ENCODE data around the gene OMA1. TPM values are rescaled to one million over a fixed set of nuclear protein-coding genes. Genes with fewer than 3 reads are reported as not detected.

OMA1 gene
- total and polyA plus RNA-seq, 2 experiments from 2014 or later = 11.7 to 13.2 TPM

DNA sequence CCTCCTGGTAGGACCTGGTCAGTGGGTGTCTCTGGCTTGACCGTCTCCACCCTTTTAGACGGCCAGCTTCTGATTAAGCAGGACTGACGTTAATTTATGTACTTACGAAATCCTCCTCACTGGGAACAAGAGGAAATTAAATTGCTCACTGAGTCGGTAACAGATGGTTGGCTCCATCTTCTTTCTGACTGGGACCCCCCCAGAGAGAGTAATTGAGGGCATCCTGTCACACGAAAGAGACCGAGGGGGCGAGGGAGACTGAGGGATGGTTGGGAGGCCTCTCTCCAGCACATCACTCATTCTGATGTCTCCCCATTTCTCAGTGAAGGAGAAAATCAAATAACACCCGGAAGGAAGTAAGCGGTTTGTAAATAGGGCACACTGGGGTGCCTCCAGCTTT lies 104.8 kb downstream of the OMA1 start:
- Histone ChIP-seq H3K4me1 (ENCODE audit: low read depth) (peaks cover 3% of the 10 kb centered on the region), H3K4me3 (no peak overlapping the region), H3K36me3 (no peaks in the 10 kb centered on the region), H3K27me3 (no peaks in the 10 kb centered on the region), H3K27ac (no peak overlapping the region), H3K9me3 (ENCODE audit: low read depth) (no peaks in the 10 kb centered on the region)
- TF ChIP-seq, protein P1, sequence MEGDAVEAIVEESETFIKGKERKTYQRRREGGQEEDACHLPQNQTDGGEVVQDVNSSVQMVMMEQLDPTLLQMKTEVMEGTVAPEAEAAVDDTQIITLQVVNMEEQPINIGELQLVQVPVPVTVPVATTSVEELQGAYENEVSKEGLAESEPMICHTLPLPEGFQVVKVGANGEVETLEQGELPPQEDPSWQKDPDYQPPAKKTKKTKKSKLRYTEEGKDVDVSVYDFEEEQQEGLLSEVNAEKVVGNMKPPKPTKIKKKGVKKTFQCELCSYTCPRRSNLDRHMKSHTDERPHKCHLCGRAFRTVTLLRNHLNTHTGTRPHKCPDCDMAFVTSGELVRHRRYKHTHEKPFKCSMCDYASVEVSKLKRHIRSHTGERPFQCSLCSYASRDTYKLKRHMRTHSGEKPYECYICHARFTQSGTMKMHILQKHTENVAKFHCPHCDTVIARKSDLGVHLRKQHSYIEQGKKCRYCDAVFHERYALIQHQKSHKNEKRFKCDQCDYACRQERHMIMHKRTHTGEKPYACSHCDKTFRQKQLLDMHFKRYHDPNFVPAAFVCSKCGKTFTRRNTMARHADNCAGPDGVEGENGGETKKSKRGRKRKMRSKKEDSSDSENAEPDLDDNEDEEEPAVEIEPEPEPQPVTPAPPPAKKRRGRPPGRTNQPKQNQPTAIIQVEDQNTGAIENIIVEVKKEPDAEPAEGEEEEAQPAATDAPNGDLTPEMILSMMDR (IDR thresholded peaks at IDR 0.05; ENCODE audit: low read depth, low read length) = no peak
- DNase-seq (ENCODE audit: low read depth in 1 of 2, low spot score in 1 of 2) = no peak

DNA sequence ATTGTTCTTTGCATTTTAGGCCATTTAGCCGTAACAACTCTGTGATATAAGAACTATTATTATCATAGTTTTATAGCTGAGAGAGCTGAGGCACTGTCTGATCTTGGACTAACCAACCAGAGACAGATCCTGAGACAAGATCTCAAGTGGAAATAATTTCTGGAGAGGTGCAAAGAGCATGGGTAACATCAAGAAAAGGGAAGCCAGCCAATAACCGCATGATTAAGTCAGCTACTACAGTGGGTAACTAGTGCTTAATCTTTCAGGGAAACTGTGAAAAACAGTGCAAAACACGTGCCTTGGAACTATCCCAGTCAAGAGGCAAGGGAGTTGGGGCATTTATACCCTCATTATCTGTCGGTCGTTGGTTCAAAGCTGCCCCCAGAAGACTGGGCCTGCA lies 105.8 kb downstream of the OMA1 start:
- Histone ChIP-seq H3K27ac (no peak overlapping the region), H3K4me3 (no peak overlapping the region), H3K4me1 (ENCODE audit: low read depth) (peaks cover 3% of the 10 kb centered on the region), H3K27me3 (no peaks in the 10 kb centered on the region), H3K9me3 (ENCODE audit: low read depth) (no peaks in the 10 kb centered on the region), H3K36me3 (no peaks in the 10 kb centered on the region)
- DNase-seq (ENCODE audit: low read depth in 1 of 2, low spot score in 1 of 2) = no peak
- TF ChIP-seq, protein P1 (IDR thresholded peaks at IDR 0.05; ENCODE audit: low read depth, low read length) = no peak

DNA sequence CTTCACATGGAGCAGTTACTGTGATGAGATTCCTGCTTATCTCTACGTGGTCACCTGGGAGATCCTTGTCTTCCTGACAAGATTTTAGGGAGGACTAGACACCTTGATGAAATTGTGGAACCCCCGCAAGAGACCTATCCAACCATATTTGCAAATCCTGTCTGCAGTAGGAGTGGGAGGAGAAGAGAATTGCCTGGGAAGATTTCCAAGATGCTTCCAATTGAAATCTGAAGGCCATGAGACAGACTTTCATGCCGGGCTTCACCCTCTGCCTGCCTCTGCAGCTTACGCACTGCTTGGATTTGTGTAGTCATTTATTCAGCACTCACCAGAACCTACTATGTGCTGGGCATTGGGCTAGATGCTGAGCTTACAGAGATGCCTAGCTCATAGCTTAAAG lies 106.6 kb downstream of the OMA1 start:
- H3K27me3 ChIP-seq = no peaks in the 10 kb centered on the region
- H3K9me3 ChIP-seq (ENCODE audit: low read depth) = no peaks in the 10 kb centered on the region
- no peak overlapping the region for H3K4me3 ChIP-seq
- peak in 1 of 2 donors; percentile 18 for DNase-seq (ENCODE audit: low read depth in 1 of 2, low spot score in 1 of 2)
- peaks cover 3% of the 10 kb centered on the region for H3K4me1 ChIP-seq (ENCODE audit: low read depth)
- TF ChIP-seq, protein P1 (IDR thresholded peaks at IDR 0.05; ENCODE audit: low read depth, low read length) = no peak
- no peaks in the 10 kb centered on the region for H3K36me3 ChIP-seq
- no peak overlapping the region for H3K27ac ChIP-seq

DNA sequence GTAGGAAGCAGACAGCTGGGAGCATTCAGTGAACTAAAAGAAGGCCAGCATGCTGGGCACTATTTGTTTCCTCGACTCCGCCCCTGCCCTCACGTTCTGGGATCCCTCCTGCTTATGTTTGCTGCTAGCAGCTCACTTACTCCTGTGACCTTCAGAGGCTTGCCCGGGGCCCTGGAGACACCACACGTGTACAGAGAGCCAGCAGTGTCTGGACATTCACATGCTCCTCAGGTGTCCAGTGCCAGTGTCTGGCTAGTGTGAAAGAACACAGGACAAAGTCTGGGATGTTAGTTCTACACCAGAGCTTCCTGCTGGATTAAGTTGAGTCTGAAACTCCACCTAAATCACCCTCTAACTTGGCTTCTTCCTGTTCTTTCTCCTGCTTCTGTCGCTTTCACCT lies 108.1 kb downstream of the OMA1 start:
- no peaks in the 10 kb centered on the region for H3K9me3 ChIP-seq (ENCODE audit: low read depth)
- TF ChIP-seq, protein P1 (IDR thresholded peaks at IDR 0.05; ENCODE audit: low read depth, low read length) = no peak
- peaks cover 3% of the 10 kb centered on the region for H3K4me1 ChIP-seq (ENCODE audit: low read depth)
- H3K36me3 ChIP-seq = no peaks in the 10 kb centered on the region
- no peak for DNase-seq (ENCODE audit: low read depth in 1 of 2, low spot score in 1 of 2)
- H3K4me3 ChIP-seq = no peak overlapping the region
- no peaks in the 10 kb centered on the region for H3K27me3 ChIP-seq
- H3K27ac ChIP-seq = no peak overlapping the region

DNA sequence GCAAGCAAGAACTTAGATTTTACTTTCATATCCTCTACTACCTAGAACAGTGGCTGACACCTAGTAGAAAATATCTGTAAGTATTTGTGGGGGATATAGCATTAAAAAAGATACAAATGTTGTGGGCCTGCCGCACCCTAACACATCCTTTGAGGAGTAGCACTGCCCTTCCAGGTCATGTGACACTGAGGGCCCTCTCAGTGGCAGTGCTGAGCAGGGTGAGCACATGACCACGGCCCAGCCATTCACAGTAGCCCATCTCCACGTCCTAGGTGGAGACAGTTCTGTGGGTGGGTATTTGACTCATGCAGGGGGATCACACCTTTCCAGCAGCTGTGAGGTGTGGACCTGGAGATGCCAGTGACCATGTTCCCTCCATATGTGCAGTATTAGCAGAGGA lies 108.9 kb downstream of the OMA1 start:
- H3K27ac ChIP-seq = no peak overlapping the region
- no peak for DNase-seq (ENCODE audit: low read depth in 1 of 2, low spot score in 1 of 2)
- TF ChIP-seq, protein P1 (IDR thresholded peaks at IDR 0.05; ENCODE audit: low read depth, low read length) = no peak
- H3K9me3 ChIP-seq (ENCODE audit: low read depth) = no peaks in the 10 kb centered on the region
- H3K4me1 ChIP-seq (ENCODE audit: low read depth) = peaks cover 3% of the 10 kb centered on the region
- no peaks in the 10 kb centered on the region for H3K27me3 ChIP-seq
- H3K36me3 ChIP-seq = no peaks in the 10 kb centered on the region
- no peak overlapping the region for H3K4me3 ChIP-seq

All from cardiac muscle cell (in vitro differentiated cells and primary cell).